GM13977 (cell line): ENCODE measurements around the gene IP6K1.
"Not testable (repeated sequence)": the region's sequence is repeated elsewhere in the genome, so short reads cannot be mapped to it uniquely, and the experiment has no call there.

Source experiments
- DNase-seq: peaks from one replicate; pipeline ENCODE4 v3.0.0; 2012; ENCODE audit warnings: low spot score
- CTCF ChIP-seq: IDR thresholded peaks from 2 replicates; pipeline ENCODE4 v1.5.1; 2012; ENCODE audit warnings: mild to moderate bottlenecking, control low read depth; ENCODE audit not compliant: insufficient read depth; ENCODE audit errors: extremely low read depth, missing control alignments
- in situ Hi-C: fragments of 300-500 bp; cut with MboI; formaldehyde crosslinking; loops from one replicate; pipeline ENCODE4 v1.12.0; 2022; ENCODE audit warnings: low sequenced_read_pairs, low pct_unique_long_range_greater_than_20kb, mixed read lengths, inconsistent platforms; ENCODE audit not compliant: unreplicated experiment

Gene IP6K1

DNA sequence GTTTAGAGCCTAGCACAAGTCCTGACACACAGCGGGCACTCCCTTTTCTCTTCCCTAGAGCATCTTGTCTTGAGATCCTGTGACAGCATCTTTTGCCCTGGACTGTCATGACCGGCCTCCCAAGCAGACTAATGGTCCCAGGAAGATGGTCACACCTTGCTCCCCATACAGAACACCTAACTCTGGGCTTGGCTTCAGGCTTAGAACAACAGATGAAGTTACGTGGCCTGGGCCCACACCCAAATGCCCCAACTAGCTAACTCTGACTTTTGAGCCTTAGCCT lies 781 bp upstream of the IP6K1 start:
- DNase-seq = no peak
- TF ChIP-seq CTCF = no peak
- in situ Hi-C loops = no loop called here

DNA sequence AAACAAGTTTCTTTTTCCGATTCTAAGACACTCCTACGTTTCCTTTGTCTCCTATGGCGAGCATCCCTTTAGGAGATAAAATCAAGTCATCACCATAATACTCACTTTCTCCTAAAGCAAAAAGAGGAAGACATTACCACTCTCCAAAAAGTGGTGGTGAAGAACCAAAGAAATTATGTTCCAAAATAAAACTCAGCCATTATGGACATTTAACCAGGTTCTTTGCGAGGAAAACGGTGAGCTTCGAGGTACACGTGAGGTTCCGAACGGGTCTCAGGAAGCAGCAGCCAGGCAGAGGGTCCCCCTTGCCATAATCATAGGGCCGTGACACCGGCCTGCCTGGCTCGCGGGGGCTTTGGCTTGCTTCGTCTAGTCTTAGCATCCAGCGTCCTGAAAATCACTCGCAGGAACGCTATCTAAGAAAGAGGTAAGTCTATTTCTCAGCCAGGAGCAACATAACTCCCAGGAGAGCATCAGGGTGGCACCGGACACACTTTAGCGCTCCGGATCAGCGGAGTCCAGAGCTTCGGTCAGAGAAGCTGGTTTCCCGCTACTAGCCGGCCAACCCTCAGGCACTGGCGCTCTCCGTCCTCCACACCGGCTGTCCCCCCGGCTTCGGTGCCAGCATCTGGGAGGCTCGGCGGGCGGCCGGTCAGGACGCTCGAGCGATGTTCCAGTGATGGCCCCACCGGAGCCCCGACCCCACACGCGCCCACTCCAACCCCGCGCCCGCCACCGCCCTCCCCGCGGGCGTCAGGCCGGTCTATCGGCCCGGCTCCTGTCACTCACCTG lies 581 bp downstream of the IP6K1 start:
- in situ Hi-C loops = no loop called here
- TF ChIP-seq CTCF = no peak

GRCh38 chr3:49782277-49782676 lies 4.1 kb downstream of the IP6K1 start:
- in situ Hi-C loops, DNase-seq: not testable (repeated sequence)

More for the DNA sequence above, 581 bp downstream of the IP6K1 start:
- DNase-seq = no peak

- DNase-seq = no peak
- TF ChIP-seq CTCF = no peak
- in situ Hi-C loops = no loop called here
These were observed 4.7 kb downstream of the IP6K1 start for GRCh38 chr3:49781415-49782199.

DNA sequence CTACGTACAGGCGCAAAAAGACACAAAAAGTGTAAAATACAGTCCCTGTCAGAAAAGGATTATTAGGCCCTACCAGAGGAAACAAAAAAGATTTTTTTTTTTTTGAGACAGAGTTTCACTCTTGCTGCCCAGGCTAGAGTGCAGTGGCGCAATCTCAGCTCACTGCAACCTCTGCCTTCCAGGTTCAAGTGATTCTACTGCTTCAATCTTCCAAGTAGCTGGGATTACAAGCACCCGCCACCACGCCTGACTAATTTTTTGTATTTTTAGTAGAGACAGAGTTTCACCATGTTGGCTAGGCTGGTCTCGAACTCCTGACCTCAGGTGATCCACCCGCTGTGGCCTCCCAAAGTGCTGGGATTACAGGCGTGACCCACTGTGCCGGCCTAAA lies 5.4 kb downstream of the IP6K1 start:
- DNase-seq, in situ Hi-C loops: not testable (repeated sequence)

DNA sequence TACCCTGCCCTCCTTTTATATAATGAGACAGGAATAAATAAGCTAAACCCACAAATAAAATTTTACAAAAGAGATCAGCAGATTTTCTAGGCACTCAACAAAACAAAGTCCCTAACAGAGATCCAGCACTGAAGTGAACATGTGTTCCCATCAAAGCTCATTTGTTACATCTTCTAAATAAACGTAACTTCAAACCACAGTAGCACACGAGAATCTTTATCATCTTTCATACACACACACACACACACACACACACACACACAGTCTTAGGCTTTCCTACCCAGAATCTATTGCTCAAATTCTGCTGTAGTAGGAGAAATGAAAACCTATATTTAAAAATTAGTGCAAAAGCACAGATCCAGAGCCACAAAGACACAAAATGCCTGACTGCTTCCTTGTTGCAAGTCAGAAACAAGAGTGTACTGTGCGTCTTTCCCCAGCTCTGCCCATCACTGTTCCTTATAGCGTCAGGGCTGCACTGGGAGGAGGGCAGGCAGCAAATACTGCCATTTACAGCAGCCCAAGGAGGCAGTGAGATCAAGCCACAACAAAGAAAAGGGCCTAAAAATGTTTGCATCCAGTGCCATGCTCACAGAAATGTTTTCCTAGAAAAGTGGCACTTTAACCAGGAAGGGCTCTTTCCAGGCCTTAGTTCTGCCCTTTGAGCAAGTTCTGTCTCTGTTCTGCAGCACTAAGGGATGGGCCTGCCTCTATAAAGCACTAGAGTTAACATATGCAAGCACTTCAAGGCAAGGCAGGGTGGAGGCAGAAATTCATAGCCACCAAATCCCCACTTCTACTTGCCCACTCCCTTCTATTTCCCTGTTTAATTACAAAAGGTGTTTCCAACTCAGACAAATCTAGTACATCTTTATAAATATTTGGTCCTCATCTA lies 6.0 kb downstream of the IP6K1 start:
- no peak for TF ChIP-seq CTCF
- DNase-seq = no peak
- in situ Hi-C loops = no loop called here

- no peak for DNase-seq
- TF ChIP-seq CTCF = no peak
- in situ Hi-C loops = no loop called here
These were observed 6.8 kb downstream of the IP6K1 start for GRCh38 chr3:49779358-49780079.

DNA sequence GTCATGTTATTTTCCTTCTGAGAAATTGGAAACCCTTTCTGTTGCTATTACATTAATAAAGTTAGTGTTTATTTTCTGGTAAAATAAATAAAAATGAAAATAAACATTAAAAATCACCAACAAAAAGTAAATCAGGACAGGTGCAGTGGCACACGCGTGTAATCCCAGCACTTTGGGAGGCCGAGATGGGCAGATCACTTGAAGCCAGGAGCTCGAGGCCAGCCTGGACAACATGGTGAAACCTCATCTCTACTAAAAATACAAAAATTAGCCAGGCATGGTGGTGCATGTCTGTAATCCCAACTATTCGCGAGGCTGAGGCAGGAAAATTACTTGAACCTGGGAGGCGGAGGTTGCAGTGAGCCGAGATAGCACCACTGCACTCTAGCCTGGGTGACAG lies 10.2 kb downstream of the IP6K1 start:
- in situ Hi-C loops, DNase-seq: not testable (repeated sequence)
